Measurements from ENCODE around the gene CDK7.

DNA sequence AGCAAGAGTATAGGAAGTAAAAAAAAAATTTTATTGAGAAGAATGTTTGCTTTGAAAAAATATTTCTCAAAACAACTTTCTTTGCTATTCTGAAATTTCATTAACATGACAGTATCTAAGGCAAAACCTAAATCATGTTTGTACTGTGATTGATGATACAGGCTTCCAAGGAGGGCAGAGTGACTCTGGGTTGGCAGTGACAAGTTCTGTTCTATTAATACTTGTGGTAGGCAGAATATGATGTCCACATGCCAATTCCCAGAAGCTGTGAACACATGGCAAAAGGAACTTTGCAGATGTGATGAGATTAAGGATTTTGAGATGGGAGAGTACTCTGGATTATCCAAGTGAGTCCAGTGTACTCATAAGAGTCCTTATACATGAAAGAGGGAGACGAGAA is 81.3 kb downstream of the CDK7 start:
- no peak for TF ChIP-seq POLR2A (IDR thresholded peaks at IDR 0.05)
- TF ChIP-seq, protein P1, sequence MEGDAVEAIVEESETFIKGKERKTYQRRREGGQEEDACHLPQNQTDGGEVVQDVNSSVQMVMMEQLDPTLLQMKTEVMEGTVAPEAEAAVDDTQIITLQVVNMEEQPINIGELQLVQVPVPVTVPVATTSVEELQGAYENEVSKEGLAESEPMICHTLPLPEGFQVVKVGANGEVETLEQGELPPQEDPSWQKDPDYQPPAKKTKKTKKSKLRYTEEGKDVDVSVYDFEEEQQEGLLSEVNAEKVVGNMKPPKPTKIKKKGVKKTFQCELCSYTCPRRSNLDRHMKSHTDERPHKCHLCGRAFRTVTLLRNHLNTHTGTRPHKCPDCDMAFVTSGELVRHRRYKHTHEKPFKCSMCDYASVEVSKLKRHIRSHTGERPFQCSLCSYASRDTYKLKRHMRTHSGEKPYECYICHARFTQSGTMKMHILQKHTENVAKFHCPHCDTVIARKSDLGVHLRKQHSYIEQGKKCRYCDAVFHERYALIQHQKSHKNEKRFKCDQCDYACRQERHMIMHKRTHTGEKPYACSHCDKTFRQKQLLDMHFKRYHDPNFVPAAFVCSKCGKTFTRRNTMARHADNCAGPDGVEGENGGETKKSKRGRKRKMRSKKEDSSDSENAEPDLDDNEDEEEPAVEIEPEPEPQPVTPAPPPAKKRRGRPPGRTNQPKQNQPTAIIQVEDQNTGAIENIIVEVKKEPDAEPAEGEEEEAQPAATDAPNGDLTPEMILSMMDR (IDR thresholded peaks at IDR 0.05), result no peak
